ENCODE results near the gene BLM.

DNA sequence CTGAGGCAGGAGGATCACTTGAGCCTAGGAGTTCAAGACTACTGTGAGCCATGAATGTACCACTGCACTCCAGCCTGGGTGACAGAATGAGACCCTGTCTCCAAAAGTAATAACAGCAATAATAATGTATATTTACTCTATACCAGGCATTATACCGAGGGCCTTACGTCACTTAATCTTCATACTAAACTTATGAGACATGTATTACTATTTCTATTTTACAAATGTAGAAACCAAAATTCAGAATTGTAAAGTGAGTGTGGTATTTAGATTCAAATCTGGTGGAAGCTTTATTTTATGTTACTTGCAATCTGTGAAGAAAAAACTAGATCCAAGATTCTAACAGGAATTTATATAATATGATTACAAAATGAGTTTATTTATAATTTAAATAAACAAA lies 9.7 kb upstream of the BLM start:
- TF ChIP-seq, protein P1, sequence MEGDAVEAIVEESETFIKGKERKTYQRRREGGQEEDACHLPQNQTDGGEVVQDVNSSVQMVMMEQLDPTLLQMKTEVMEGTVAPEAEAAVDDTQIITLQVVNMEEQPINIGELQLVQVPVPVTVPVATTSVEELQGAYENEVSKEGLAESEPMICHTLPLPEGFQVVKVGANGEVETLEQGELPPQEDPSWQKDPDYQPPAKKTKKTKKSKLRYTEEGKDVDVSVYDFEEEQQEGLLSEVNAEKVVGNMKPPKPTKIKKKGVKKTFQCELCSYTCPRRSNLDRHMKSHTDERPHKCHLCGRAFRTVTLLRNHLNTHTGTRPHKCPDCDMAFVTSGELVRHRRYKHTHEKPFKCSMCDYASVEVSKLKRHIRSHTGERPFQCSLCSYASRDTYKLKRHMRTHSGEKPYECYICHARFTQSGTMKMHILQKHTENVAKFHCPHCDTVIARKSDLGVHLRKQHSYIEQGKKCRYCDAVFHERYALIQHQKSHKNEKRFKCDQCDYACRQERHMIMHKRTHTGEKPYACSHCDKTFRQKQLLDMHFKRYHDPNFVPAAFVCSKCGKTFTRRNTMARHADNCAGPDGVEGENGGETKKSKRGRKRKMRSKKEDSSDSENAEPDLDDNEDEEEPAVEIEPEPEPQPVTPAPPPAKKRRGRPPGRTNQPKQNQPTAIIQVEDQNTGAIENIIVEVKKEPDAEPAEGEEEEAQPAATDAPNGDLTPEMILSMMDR (optimal IDR thresholded peaks at IDR 0.05 in 1 of 3, IDR thresholded peaks at IDR 0.05 in 1 of 3, conservative IDR thresholded peaks at IDR 0.05 in 1 of 3; ENCODE audit: extremely low read depth in 1 of 3, insufficient read depth in 2 of 3, low read length in 3 of 3) = no peak
- TF ChIP-seq EZH2 (IDR thresholded peaks at IDR 0.05; ENCODE audit: low read length) = no peak

Measured in keratinocyte (primary cell).